Spleen (tissue), 11 donors: Measurements from ENCODE around the gene RSL1D1. TPM values are rescaled to one million over a fixed set of nuclear protein-coding genes. Genes with fewer than 3 reads are reported as not detected.

Source experiments
- DNase-seq: peaks from one replicate; pipeline ENCODE4 v3.0.0-alpha.2; 2020
- H3K27ac ChIP-seq, 8 donors: fragments of 200-600 bp; sonication (generic) in 7 of 8; 1 replicate in 4 of 8; 2 replicates in 4 of 8; pipeline versions ENCODE4 v1.5.0 to v1.8.0; 2016 to 2021; ENCODE audit warnings: inconsistent platforms in 4 of 8, mild to moderate bottlenecking in 4 of 8, moderate library complexity in 1 of 8
- H3K27me3 ChIP-seq, 7 donors: fragments of 200-600 bp; sonication (generic) in 6 of 7; replicated peaks in 1 of 7; 1 replicate in 4 of 7; 2 replicates in 3 of 7; pipeline versions ENCODE4 v1.5.0 to v1.8.0; 2016 to 2021; ENCODE audit warnings: inconsistent platforms in 3 of 7, mild to moderate bottlenecking in 1 of 7
- H3K36me3 ChIP-seq, 6 donors: fragments of 200-600 bp; sonication (generic) in 5 of 6; 1 replicate in 4 of 6; 2 replicates in 2 of 6; pipeline versions ENCODE4 v1.5.0 to v1.8.0; 2016 to 2021; ENCODE audit warnings: inconsistent platforms in 2 of 6
- H3K4me1 ChIP-seq, 6 donors: fragments of 200-600 bp; sonication (generic) in 5 of 6; 1 replicate in 3 of 6; 2 replicates in 3 of 6; pipeline versions ENCODE4 v1.5.0 to v1.8.0; 2016 to 2021; ENCODE audit warnings: inconsistent platforms in 3 of 6
- H3K4me3 ChIP-seq, 8 donors: fragments of 200-600 bp; sonication (generic) in 7 of 8; 1 replicate in 4 of 8; 2 replicates in 4 of 8; pipeline versions ENCODE4 v1.5.0 to v1.8.0; 2016 to 2021; ENCODE audit warnings: inconsistent platforms in 4 of 8, mild to moderate bottlenecking in 4 of 8, moderate library complexity in 2 of 8
- H3K9me3 ChIP-seq, 8 donors: fragments of 200-600 bp; sonication (generic) in 7 of 8; 1 replicate in 4 of 8; 2 replicates in 4 of 8; pipeline versions ENCODE4 v1.5.0 to v1.8.0; 2016 to 2021; ENCODE audit warnings: inconsistent platforms in 4 of 8
- CTCF ChIP-seq, 11 experiments: fragments of 200-600 bp in 7 of 11; fragments of 450-650 bp in 4 of 11; sonication (generic) in 4 of 11; IDR thresholded peaks in 8 of 11; conservative IDR thresholded peaks in 3 of 11; 1 replicate in 7 of 11; 2 replicates in 4 of 11; pipeline versions ENCODE4 v1.4.0 to v1.8.0; 2016 to 2021; ENCODE audit warnings: antibody characterized with exemption in 11 of 11, inconsistent platforms in 4 of 11, mild to moderate bottlenecking in 1 of 11
- POLR2A ChIP-seq, 3 donors: fragments of 450-650 bp; IDR thresholded peaks; one replicate each; pipeline ENCODE4 v1.5.1; 2017; ENCODE audit warnings: antibody characterized with exemption in 3 of 3, mild to moderate bottlenecking in 1 of 3
- POLR2AphosphoS5 ChIP-seq, 3 donors: sonication (generic); formaldehyde crosslinking; IDR thresholded peaks; one replicate each; pipeline ENCODE4 v1.5.1; 2017; ENCODE audit warnings: antibody characterized with exemption in 3 of 3
- WGBS, 5 donors: extraction: QIAGEN DNeasy Blood & Tissue Kit in 3 of 5; methylation state at CpG; one replicate each; pipeline versions ENCODE4 v1.1.5 to v1.1.7; 2013 to 2018; 5-methylcytosine and 5-hydroxymethylcytosine counted together
- intact Hi-C: fragments of 100-400 bp; cut with DNase I; formaldehyde crosslinking; loops from one replicate; pipeline ENCODE4 v1.15.0; 2023; ENCODE audit warnings: low total_unique reads
- polyA plus RNA-seq, 3 donors: library from polyadenylated mRNA; stranded (reverse); fragments of 200-250 nt; gene quantifications; one replicate each; pipeline ENCODE4 v1.2.1, GENCODE V29; 2013
- total RNA-seq, 7 donors: library from RNA; depleted of rRNA in 3 of 7; stranded (reverse); fragments of >200 nt in 3 of 7; fragmentation: NEBNext Ultra II Directional in 4 of 7; extraction: Animal tissue kit (Norgen Biotek cat#: 25700) in 4 of 7; gene quantifications; one replicate each; pipeline versions ENCODE4 v1.1.0 to v1.2.1, GENCODE V29; 2016 to 2021
- donor health status: healthy with polysubstance abuse.
- donor health status: DM: no; HTN: no; CAD: no; lungs with moderate emphysema.
- donor health status: DM: no; HTN: no; CAD: no.
- donor health status: Bipolar disorder and iron deficiency.
- donor health status: healthy.
- donor health status: DM: no; HTN: no; CAD: no.
- donor health status: DM: yes; HTN: yes; CAD: no.

Gene RSL1D1
- total and polyA plus RNA-seq, 10 donors, result 75.6 to 135 (median 112) TPM

GRCh38 chr16:11796227-11797165 lies 54.8 kb downstream of the RSL1D1 start:
- intact Hi-C loops, result loop anchor here (10.0 kb wide), 1 partner anchor 52 kb away; the partner anchor contains the start of gene TXNDC11
- 1% methylated on average over 44 to 77 of the region's 93 CpGs for WGBS, 5 donors

GRCh38 chr16:11795887-11796226 lies 55.5 kb downstream of the RSL1D1 start:
- Histone ChIP-seq H3K36me3 (peaks cover 0 to 21% (median 0%) of the 10 kb centered on the region in 6 donors), H3K4me3 (peak overlapping the region; percentile 61 to 86 (median 75)), H3K27me3 (no peaks in the 10 kb centered on the region), H3K4me1 (peaks cover 49 to 89% (median 82%) of the 10 kb centered on the region in 6 donors), H3K9me3 (no peaks in the 10 kb centered on the region), H3K27ac (peak overlapping the region; percentile 94 to 99 (median 98))
- DNase-seq, result no peak
- no peak for TF ChIP-seq POLR2AphosphoS5 (IDR thresholded peaks at IDR 0.05)
- TF ChIP-seq POLR2A (IDR thresholded peaks at IDR 0.05), result no peak
- TF ChIP-seq CTCF (IDR thresholded peaks at IDR 0.05 in 8 of 11, conservative IDR thresholded peaks at IDR 0.05 in 3 of 11), result no peak
- 49 to 70% (median 54%) methylated on average over 8 of the region's 8 CpGs for WGBS, 5 donors
- intact Hi-C loops, result loop anchor here (10.0 kb wide), 1 partner anchor 51 kb away; the partner anchor contains the start of gene TXNDC11

More at GRCh38 chr16:11796227-11797165, 54.8 kb downstream of the RSL1D1 start:
- Histone ChIP-seq H3K4me1 (peaks cover 49 to 84% (median 77%) of the 10 kb centered on the region in 6 donors), H3K4me3 (peak overlapping the region; percentile 61 to 86 (median 75)), H3K27ac (peak overlapping the region; percentile 94 to 99 (median 98)), H3K27me3 (no peaks in the 10 kb centered on the region), H3K36me3 (peaks cover 0 to 21% (median 0%) of the 10 kb centered on the region in 6 donors), H3K9me3 (no peaks in the 10 kb centered on the region)
- DNase-seq, result peak; percentile 93
- TF ChIP-seq POLR2A (IDR thresholded peaks at IDR 0.05), result no peak
- peak in 1 of 11 experiments; percentile 22 for TF ChIP-seq CTCF (IDR thresholded peaks at IDR 0.05 in 8 of 11, conservative IDR thresholded peaks at IDR 0.05 in 3 of 11)
- peak in 2 of 3 donors; percentile 63 to 78 for TF ChIP-seq POLR2AphosphoS5 (IDR thresholded peaks at IDR 0.05)

GRCh38 chr16:11794996-11795886 lies 56.1 kb downstream of the RSL1D1 start:
- H3K27ac ChIP-seq, result peak overlapping the region; percentile 94 to 99 (median 98)
- no peak for DNase-seq

More at GRCh38 chr16:11794996-11795886, 56.1 kb downstream of the RSL1D1 start:
- peaks cover 47 to 89% (median 79%) of the 10 kb centered on the region in 6 donors for H3K4me1 ChIP-seq
- peak overlapping the region in 7 of 8 donors; percentile 61 to 86 (median 75) for H3K4me3 ChIP-seq
- no peak for TF ChIP-seq CTCF (IDR thresholded peaks at IDR 0.05 in 8 of 11, conservative IDR thresholded peaks at IDR 0.05 in 3 of 11)
- TF ChIP-seq POLR2AphosphoS5 (IDR thresholded peaks at IDR 0.05), result no peak
- TF ChIP-seq POLR2A (IDR thresholded peaks at IDR 0.05), result no peak
- WGBS, 5 donors, result 82 to 90% (median 85%) methylated on average over 20 of the region's 20 CpGs
- H3K36me3 ChIP-seq, result peaks cover 0 to 26% (median 0%) of the 10 kb centered on the region in 6 donors
- H3K27me3 ChIP-seq, result no peaks in the 10 kb centered on the region
- no peaks in the 10 kb centered on the region for H3K9me3 ChIP-seq
- intact Hi-C loops, result loop anchor here (10.0 kb wide), 1 partner anchor 50 kb away; the partner anchor contains the start of gene TXNDC11
